Cerebellar nuclear complex (tissue), 1 donor: ENCODE measurements around the gene UPF1.
A peak's percentile ranks its signal among the peaks of the same experiment; 100 is the strongest.

Experiments used
- DNase-seq, 2 experiments: peaks; one replicate each; lab custom pipeline; 2025; lab: John Stamatoyannopoulos, UW

The UPF1 gene

GRCh38 chr19:18840288-18841267 is 8.8 kb downstream of the UPF1 start:
- no peak for DNase-seq

GRCh38 chr19:18841400-18841799 is 9.6 kb downstream of the UPF1 start:
- DNase-seq: no peak

GRCh38 chr19:18842166-18842565 is 10.4 kb downstream of the UPF1 start:
- no peak for DNase-seq

GRCh38 chr19:18843960-18844359 is 12.2 kb downstream of the UPF1 start:
- DNase-seq: no peak

- DNase-seq: no peak
Measured at GRCh38 chr19:18844806-18845329, 13.1 kb downstream of the UPF1 start.

- DNase-seq: no peak
Measured at GRCh38 chr19:18845961-18846360, 14.2 kb downstream of the UPF1 start.

GRCh38 chr19:18846862-18847548 is 15.2 kb downstream of the UPF1 start:
- peak; percentile 60 to 64 for DNase-seq

GRCh38 chr19:18847549-18848463 is 16.0 kb downstream of the UPF1 start:
- DNase-seq: no peak

- no peak for DNase-seq
Measured at GRCh38 chr19:18848878-18849661, 17.3 kb downstream of the UPF1 start.

GRCh38 chr19:18849838-18850400 is 18.2 kb downstream of the UPF1 start:
- DNase-seq: no peak

GRCh38 chr19:18850471-18851375 is 19.0 kb downstream of the UPF1 start:
- DNase-seq: no peak

GRCh38 chr19:18851673-18852325 is 20.0 kb downstream of the UPF1 start:
- no peak for DNase-seq

- DNase-seq: no peak
Measured at GRCh38 chr19:18852648-18853047, 20.9 kb downstream of the UPF1 start.

GRCh38 chr19:18853755-18854427 is 22.1 kb downstream of the UPF1 start:
- DNase-seq: no peak

- no peak for DNase-seq
Measured at GRCh38 chr19:18854982-18855381, 23.2 kb downstream of the UPF1 start.

- no peak for DNase-seq
Measured at GRCh38 chr19:18855647-18856384, 24.1 kb downstream of the UPF1 start.

- DNase-seq: peak; percentile 41 to 82
Measured at GRCh38 chr19:18856385-18857126, 24.8 kb downstream of the UPF1 start.
